ENCODE measurements around the gene TRIM58.

Gene TRIM58, protein sequence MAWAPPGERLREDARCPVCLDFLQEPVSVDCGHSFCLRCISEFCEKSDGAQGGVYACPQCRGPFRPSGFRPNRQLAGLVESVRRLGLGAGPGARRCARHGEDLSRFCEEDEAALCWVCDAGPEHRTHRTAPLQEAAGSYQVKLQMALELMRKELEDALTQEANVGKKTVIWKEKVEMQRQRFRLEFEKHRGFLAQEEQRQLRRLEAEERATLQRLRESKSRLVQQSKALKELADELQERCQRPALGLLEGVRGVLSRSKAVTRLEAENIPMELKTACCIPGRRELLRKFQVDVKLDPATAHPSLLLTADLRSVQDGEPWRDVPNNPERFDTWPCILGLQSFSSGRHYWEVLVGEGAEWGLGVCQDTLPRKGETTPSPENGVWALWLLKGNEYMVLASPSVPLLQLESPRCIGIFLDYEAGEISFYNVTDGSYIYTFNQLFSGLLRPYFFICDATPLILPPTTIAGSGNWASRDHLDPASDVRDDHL

DNA sequence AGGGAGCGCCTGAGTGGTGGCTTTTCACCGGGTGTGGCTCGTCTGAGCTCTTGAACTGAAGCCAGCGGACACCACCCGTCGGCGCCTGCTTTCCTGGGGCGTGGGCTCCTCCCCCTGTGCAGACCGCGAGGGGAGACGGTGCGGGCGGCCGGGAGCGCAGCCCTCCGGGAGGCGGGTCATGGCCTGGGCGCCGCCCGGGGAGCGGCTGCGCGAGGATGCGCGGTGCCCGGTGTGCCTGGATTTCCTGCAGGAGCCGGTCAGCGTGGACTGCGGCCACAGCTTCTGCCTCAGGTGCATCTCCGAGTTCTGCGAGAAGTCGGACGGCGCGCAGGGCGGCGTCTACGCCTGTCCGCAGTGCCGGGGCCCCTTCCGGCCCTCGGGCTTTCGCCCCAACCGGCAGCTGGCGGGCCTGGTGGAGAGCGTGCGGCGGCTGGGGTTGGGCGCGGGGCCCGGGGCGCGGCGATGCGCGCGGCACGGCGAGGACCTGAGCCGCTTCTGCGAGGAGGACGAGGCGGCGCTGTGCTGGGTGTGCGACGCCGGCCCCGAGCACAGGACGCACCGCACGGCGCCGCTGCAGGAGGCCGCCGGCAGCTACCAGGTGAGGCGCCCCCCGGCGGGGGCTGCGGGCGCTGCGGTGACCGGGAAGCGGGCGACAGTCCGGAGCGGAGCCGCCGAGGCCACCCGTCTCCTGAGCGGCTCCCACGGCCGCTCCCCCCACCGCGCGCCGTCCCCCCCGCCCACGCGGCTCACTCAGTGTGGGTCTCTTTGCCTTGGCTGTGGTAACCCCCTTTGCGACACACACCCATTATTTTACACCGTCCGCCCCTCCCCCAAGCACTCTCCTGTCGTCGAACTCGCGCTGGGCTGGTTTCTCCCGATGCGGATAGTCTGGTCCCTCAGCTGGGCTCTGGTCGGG lies at the start of gene TRIM58:
Gene TRIM58 (plus strand): TSS at position 119 of the 916 bp plus-strand sequence. CDS start 60 bp downstream, at position 179.
- DNase-seq (ENCODE audit: low read depth in 3 of 3, low spot score in 1 of 3): no peak

DNA sequence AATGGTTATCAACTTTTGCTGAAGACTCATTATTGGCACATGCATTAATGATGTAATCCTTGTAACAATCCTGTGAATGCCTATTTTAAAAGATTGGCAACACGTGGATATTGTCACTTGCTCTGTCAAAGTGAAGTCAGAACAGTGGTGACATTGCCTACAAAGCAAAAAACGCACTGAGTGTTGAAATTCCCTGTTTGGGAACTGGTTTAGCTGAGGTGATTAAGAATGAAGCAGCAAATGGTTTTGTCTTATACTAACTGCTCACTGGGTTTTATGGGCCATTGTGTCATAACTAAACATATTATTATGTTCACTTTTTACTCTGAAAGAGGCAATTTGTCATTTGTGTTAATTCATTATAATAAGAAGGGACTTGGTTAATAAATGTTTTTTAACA lies 44.4 kb upstream of the TRIM58 start:
- DNase-seq (ENCODE audit: low read depth in 3 of 3, low spot score in 1 of 3): no peak

DNA sequence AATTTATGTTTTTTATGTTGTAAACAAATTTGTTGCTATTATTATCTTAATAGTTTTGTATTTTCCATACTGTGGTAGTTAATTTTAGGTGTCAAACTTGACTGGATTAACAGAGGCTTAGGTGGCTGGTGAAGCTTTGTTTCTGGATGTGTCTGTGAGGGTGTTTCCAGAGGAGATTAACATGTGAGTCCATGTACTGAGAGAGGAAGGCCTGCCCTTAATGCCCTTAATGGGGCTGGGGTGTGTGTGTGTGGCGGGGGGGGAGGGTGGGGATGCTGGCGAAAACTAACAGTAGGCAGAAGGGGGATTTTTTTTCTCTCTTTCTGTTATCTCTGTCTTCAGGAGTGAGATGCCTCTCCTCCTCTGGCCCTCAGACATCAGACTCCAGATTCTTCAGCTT lies 34.9 kb upstream of the TRIM58 start:
- no peak for DNase-seq (ENCODE audit: low read depth in 3 of 3, low spot score in 1 of 3)

DNA sequence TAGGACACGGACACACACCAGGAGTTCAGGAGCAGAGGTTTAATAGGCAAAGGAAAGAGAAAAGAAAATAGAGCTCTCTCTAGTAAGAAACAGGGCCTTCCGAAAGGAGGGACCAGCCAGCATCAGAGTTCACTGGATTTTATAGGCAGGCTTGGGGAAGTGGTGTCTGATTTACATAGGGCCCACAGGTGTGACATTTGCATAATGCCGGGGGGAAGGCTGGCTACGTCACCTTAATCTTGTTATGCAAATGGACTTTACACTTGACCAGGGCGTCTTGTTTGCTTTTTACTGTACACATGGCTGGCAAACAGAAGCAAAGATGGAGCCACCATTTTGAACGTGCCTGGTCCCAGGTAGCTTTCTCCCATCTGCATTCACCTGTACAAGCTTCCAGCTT lies 33.0 kb upstream of the TRIM58 start, which contains the start of gene OR14A16:
Gene OR14A16 (minus strand): TSS at position 97 of the 400 bp plus-strand sequence. CDS start 8,390 bp downstream, outside the sequence.
- DNase-seq (ENCODE audit: low read depth in 3 of 3, low spot score in 1 of 3): no peak

DNA sequence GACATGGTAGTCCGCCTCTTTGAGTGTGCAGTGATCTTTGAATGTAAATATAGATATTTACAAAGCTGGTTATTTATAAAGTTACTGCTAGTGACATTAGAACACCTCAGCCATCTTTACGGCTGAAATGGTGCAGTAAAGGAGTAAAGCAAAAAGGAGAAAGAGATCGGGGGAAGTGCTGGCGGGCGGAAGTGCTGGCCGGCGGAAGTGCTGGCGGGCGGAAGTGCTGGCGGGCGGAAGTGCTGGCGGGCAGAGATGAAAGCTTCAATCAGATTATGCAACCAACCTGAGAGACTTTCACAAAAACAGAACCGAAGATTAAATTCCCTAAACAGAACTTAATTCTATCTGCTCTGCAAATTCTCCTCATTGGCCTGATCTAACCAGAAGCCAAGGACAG lies 31.6 kb upstream of the TRIM58 start:
- DNase-seq (ENCODE audit: low read depth in 3 of 3, low spot score in 1 of 3): no peak

DNA sequence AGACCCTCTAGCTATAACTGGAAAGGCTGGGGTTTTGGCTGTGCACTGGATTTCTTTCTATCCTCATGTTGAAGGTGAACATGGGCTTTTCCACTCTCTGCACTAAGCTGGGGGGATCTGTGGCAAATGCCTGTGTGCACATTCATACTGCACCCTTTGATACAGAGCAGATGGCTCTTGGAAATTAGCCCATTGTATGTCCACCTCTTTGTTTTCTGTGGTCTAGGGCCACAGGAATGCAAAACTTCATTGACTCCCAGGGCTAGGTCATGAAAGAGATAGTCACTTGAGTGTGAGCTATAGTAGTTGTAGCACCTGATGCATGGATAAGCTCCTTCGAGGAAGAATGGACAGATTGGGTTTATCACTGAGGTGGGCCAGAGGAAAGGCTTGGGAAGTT lies 27.3 kb upstream of the TRIM58 start:
- no peak for DNase-seq (ENCODE audit: low read depth in 3 of 3, low spot score in 1 of 3)

DNA sequence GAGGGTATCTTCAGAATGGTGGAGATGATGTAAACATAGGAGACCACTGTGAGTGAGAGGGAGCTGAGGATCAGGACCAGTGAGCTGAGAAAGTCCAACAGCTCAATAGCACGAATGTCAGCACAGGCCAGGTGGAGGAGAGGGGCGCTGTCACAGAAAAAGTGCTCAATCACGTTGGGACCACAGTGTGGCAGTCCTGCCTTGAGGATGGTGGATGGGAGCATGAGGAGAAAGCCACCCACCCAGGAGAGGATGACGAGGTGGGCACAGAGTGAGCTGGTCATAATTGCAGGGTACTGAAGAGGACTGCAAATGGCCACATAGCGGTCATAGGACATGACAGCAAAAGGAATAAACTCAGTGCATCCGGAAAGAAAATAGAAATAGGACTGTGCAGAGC lies 23.4 kb upstream of the TRIM58 start:
- no peak for DNase-seq (ENCODE audit: low read depth in 3 of 3, low spot score in 1 of 3)

DNA sequence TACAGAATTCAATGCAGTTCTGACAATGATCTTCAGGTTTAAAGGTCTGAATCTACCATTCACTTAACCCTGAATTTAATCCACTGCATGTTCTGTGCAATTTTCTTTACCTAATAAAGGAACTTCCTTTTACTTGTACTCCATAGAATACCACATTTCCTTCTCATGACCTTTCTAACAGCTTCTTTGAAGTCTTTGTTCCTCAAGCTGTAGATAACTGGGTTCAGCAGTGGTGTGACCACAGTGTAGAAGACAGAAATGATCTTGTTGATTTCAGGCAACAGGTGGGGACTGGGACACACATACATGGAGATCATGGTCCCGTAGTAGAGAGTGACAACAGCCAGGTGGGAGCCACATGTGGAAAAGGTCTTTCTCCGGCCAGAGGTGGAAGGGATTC lies 16.2 kb upstream of the TRIM58 start:
- no peak for DNase-seq (ENCODE audit: low read depth in 3 of 3, low spot score in 1 of 3)

DNA sequence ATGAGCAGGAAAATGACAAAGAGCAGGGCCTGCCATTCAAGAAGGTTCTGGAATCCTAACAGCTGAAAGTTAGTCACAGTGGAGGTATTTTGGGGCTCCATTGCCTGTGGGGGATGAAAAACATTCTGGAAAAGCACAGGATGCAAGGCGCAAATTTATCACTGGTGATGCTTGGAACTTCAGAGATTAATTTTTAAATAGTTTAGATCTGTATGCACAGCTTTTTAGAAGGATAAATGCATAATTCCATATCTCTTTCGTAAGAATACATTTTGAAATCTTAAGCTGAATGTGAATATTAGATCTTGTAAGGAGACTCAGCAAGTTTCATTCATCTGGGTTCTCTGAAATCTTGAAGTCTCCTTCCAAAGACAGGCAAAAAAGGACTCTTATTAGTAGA lies 15.2 kb upstream of the TRIM58 start, which contains the start of gene OR11L1:
Gene OR11L1 (minus strand): TSS at position 101 of the 400 bp plus-strand sequence. CDS start 0 bp downstream, at position 101.
- DNase-seq (ENCODE audit: low read depth in 3 of 3, low spot score in 1 of 3): no peak

DNA sequence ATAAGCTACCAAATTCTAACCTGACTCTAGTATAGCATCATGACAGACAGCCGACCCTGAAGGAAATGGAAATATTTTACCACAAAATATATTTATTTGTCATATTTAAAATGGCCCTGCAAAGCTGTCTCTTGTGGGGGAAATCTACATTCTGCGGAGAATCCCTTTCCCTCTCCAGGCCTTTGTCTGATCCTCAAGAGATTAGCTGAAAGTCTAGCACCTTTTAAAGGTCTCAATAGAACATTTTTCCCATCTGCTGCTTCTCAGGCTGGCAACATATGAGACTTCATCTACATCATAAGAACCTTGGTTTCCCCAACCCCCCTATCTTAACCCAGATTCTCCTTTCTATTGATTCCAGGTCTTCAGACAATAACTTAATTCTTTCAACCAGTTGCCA lies 13.6 kb upstream of the TRIM58 start:
- no peak for DNase-seq (ENCODE audit: low read depth in 3 of 3, low spot score in 1 of 3)

DNA sequence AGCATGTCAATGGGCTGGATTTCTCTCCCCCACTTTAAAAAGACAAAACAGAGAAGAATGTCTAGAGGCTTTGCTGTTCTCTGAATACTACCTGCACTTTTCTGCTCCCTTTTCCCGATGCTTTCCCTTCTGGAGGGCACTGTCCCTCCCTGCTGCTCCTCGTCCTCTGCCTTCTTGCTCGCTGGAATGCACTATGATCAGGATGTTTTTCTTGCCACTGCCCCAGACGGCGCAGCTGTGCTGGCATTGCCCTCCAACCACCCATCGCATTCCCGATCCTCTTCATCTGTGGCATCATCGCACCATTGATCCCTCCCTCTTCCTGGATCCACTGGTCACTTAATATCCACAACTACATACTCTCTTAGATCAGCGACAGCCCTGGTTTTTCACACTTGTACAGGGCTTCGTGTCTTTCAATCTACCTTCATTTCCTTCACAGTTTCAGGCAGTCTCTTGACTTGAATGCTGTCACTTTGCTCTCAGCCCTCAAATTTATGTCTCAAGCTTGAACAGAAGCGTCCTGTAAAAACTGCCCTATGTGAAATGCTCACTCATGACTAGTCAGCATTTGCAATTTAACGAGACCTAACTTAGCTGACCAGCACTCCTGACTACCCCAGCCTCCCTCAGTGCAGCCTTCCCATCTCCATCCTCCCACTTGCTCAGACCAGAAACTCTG lies 11.8 kb upstream of the TRIM58 start:
- DNase-seq (ENCODE audit: low read depth in 3 of 3, low spot score in 1 of 3): no peak

DNA sequence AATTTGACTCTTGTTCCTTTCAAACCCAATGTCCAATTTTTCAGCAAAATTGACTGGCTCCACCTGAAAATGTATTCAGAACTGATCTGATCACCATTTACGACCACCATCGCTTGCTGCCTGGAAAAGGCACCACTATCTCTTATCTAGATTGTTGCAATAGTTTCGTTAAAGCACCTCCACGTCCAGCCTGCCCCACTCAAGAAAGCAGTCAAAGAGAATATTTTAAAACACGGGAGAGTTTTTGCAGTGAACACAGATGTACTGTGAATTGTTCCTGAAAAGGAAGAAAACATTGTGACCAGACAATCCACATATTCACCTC lies 11.3 kb upstream of the TRIM58 start:
- DNase-seq (ENCODE audit: low read depth in 3 of 3, low spot score in 1 of 3): no peak

DNA sequence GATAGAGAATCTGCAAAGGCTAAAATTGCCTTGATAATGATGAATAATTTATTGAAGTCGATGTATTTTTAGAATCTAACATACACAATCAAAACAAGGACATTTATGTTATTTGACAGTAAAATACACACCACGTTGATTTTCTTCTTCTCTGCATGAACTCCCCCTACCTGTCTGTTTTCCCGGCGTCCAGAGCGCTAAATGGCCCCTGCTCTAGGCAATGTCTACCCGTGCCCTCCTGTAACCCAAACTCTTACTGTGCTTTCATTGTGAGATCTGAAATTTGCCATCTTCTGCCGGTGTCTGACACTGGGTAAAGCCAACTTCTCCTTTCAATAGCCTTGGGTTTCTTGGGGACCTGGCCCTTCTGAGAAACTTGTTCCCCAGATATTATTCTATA lies 8.6 kb upstream of the TRIM58 start:
- DNase-seq (ENCODE audit: low read depth in 3 of 3, low spot score in 1 of 3): no peak

DNA sequence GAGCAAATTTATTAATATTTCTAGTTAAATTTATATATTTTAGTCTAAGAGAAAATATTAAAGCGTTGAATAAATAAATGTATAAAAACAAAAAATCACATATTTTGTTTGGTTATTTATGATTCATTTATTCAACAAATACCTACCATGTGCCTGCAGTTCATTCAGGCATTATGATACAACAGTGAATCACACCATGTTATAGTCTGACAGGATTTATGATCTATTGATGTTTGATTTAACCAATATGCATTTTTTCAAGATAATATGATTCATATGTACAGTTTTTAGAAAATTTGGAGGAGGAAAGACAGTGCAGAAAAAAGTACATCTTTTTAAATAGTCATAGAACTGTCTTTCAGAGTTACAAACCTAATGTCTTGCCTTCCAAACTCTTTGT lies 7.4 kb upstream of the TRIM58 start:
- DNase-seq (ENCODE audit: low read depth in 3 of 3, low spot score in 1 of 3): no peak

DNA sequence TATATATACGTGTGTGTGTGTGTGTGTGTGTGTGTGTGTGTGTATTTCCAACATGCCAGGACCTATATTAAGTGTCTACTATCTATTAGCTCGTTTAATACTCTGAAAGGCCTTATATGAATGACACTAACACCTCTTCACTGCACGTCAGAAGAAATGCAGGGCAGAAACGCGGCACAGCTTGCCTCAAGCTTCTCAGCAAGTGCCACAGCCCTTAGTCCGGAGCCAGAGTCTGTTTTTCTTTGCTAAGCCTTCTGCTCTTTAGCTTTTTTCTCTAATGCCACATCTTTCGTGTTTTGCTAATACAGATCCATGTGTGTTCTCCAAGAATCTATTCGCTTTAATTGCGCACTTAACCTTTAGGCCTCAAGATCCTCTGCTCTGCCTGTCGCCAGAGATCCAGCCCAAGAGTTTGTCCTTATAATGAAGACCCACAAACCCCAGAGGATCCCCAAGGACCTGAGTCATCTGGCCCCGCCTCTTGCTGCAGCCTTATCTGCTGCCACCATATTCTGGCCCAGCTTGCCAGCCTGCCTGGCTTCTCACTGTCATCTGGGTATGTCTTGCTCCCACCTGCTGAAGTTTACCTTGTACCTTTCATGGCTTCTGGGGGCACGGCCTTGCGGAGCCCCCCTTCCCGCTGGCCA lies 2.0 kb upstream of the TRIM58 start:
- no peak for DNase-seq (ENCODE audit: low read depth in 3 of 3, low spot score in 1 of 3)

DNA sequence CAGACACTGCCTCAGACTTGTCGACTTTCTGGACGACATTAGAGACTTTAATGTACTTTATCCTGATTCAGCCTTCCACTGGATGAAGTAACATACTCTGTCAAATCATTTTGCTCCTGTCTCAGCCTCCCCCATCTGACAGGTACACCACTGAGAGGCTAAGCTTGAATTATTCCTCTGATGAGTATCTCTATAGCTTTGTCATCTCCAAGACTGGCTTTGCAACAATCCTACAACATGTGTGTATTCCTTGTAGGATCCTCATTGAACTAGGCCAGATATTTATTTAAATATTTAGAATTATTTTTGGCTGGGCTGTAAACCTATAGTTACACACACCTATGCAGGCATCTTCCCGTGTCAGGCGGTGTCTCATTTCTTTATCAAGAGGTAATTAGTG lies 1.1 kb upstream of the TRIM58 start:
- DNase-seq (ENCODE audit: low read depth in 3 of 3, low spot score in 1 of 3): no peak

DNA sequence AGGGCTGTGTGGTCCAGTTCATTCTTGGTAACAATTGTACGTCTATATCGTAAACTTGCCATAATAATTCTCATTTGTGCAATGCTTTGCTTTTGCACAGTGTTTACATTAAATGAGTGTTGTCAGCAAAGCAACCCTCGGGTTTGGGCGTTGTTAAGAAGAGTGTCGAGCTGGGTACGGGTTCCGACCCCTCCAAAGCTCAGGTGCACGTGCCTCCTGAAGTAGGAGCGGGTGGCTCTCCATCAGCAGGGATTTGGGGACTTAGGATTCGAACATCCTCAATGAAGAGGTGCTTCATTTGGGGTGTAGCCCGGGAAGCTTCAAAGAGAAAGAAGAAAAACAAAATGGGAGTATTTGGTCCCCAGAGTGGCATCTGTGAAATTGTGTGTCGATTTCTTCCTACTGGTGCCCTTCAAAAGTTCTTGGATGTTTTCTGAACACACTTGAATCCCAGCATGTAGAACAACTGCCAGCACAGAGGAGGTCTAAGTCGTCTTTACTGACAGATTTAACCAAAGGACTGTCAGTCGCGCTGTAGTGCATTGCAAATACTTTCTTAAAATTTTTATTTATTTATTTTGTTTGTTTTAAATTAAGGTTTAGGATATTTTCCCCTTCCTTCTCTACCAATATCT lies 1.1 kb downstream of the TRIM58 start:
- DNase-seq (ENCODE audit: low read depth in 3 of 3, low spot score in 1 of 3): no peak

DNA sequence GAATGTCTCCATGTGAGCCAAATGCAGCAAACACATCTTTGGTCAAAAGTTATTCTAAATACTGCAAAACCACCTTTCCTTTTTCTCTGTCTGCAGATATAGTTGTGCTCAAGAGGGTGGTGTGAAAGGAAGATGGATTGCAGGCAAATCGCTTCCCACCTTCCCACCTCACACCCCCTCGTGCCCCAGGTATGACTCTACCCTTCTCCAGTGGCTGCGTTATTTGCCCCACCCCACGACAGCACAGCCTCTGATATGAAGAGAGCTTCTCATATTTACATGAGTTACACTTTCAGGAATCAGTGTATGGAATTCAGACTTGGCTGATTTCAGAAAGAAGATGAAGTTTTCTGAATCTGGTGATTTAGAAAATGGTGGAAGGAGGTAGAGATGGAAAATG lies 5.8 kb downstream of the TRIM58 start:
- no peak for DNase-seq (ENCODE audit: low read depth in 3 of 3, low spot score in 1 of 3)

DNA sequence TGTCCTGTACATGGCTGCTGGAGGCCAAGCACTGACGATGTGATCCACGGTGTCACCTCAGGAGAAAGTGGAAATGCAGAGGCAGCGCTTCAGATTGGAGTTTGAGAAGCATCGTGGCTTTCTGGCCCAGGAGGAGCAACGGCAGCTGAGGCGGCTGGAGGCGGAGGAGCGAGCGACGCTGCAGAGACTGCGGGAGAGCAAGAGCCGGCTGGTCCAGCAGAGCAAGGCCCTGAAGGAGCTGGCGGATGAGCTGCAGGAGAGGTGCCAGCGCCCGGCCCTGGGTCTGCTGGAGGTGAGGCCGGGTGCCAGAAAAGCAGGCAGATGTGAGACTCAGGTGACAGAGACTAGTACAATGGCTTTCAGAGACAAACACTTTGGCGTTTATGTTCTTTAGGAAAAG lies 7.7 kb downstream of the TRIM58 start:
- DNase-seq (ENCODE audit: low read depth in 3 of 3, low spot score in 1 of 3): no peak

DNA sequence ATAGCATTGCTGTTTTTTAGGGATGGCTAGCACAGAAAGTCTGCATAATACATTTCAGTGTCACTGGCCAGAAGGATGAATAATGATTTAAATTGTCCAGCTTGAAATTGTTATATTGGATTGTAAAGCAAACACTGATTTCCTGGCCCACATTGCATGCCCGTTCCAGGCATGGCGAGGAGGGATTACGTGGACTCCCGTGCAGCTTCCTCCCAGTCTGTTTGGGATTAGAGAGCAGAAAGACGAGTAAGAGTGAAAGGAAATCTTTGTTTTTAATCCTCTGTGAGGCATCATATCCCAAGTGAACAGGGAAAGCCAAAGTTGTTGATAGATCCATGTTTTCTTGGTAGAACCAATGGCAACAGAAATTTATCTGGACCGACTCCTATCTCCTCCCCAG lies 8.4 kb downstream of the TRIM58 start:
- no peak for DNase-seq (ENCODE audit: low read depth in 3 of 3, low spot score in 1 of 3)

Data from stimulated activated CD4-positive, alpha-beta T cell treated with anti-CD3 and anti-CD28 coated beads, TNF-alpha, amount 100 ng/mL, for 1 hour (primary cell).